HL-60 (cell line): Measurements from ENCODE around the gene DES.

Experiments
- GABPA ChIP-seq: IDR thresholded peaks from 2 replicates; pipeline ENCODE4 v1.6.1; 2012; ENCODE audit warnings: low read depth
- SPI1 ChIP-seq: IDR thresholded peaks from 2 replicates; pipeline ENCODE4 v1.6.1; 2012; ENCODE audit warnings: low read depth, mild to moderate bottlenecking, borderline replicate concordance
- TF ChIP-seq, protein P1 (sequence below): IDR thresholded peaks from one replicate; pipeline ENCODE4 v1.5.1; 2011; ENCODE audit warnings: low read length, control low read depth, inconsistent platforms; ENCODE audit not compliant: insufficient read depth

DNA sequence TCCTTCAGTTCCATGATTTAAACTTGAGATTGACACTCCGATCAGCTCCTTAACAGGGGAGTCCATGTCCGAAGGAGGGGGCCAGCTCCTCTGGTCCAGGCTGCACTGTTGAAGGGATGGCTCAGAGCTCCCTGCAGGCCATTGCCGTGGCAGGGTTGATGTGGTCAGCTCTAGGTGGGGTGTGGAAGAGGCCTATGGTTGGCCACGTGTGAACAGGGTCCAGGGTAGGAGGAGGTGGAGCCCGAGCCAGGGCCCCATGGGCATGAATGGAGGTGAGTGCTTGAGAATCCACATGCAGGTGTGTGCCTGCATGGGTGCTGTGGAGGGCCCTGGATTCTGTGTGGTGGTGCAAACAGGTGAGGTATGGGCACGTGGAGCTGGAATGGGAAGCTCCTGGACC, 17.5 kb downstream of the DES start:
- TF ChIP-seq, protein P1, sequence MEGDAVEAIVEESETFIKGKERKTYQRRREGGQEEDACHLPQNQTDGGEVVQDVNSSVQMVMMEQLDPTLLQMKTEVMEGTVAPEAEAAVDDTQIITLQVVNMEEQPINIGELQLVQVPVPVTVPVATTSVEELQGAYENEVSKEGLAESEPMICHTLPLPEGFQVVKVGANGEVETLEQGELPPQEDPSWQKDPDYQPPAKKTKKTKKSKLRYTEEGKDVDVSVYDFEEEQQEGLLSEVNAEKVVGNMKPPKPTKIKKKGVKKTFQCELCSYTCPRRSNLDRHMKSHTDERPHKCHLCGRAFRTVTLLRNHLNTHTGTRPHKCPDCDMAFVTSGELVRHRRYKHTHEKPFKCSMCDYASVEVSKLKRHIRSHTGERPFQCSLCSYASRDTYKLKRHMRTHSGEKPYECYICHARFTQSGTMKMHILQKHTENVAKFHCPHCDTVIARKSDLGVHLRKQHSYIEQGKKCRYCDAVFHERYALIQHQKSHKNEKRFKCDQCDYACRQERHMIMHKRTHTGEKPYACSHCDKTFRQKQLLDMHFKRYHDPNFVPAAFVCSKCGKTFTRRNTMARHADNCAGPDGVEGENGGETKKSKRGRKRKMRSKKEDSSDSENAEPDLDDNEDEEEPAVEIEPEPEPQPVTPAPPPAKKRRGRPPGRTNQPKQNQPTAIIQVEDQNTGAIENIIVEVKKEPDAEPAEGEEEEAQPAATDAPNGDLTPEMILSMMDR: no peak
- TF ChIP-seq GABPA: no peak
- no peak for TF ChIP-seq SPI1
